ENCODE results near the gene MMP7.

MMP7 gene

GRCh38 chr11:102534261-102534872 is 3.8 kb upstream of the MMP7 start:
- Histone ChIP-seq H2BK120ac (ENCODE audit: low read depth, low read length) (no peak overlapping the region), H3K4me3 (ENCODE audit: low read length in 2 of 2) (no peak overlapping the region), H3K36me3 (replicated peaks in 1 of 2; ENCODE audit: control insufficient read depth in 2 of 2, insufficient read depth in 2 of 2, low read length in 2 of 2) (no peaks in the 10 kb centered on the region), H2BK15ac (ENCODE audit: low read length) (no peak overlapping the region), H4K8ac (ENCODE audit: low read depth, low read length) (no peak overlapping the region), H3K4me1 (ENCODE audit: control insufficient read depth in 2 of 2, insufficient read depth in 1 of 2, low read depth in 1 of 2, low read length in 2 of 2) (no peaks in the 10 kb centered on the region), H2BK12ac (ENCODE audit: low read length) (no peak overlapping the region), H3K14ac (ENCODE audit: low read length) (no peak overlapping the region), H3K23ac (ENCODE audit: low read depth, low read length, poor library complexity) (no peak overlapping the region), H3K27me3 (ENCODE audit: control insufficient read depth in 3 of 3, insufficient read depth in 3 of 3, low read depth in 1 of 3, low read length in 3 of 3) (peaks cover 0 to 2% (median 0%) of the 10 kb centered on the region in 3 experiments), H3K79me1 (ENCODE audit: low read depth, low read length) (no peaks in the 10 kb centered on the region), H3K27ac (replicated peaks; ENCODE audit: low read length) (no peak overlapping the region), H3K9ac (ENCODE audit: low read depth, low read length, poor library complexity) (no peak overlapping the region), H2BK5ac (ENCODE audit: low read length) (no peak overlapping the region), H4K91ac (ENCODE audit: low read depth, low read length, poor library complexity) (no peak overlapping the region), H2AFZ (ENCODE audit: low read length) (no peak overlapping the region), H3K4ac (ENCODE audit: low read length) (no peak overlapping the region), H3K4me2 (ENCODE audit: insufficient read depth, low read length, poor library complexity, severe bottlenecking) (no peak overlapping the region), H3K9me3 (replicated peaks in 1 of 2; ENCODE audit: control insufficient read depth in 2 of 2, insufficient read depth in 1 of 2, low read depth in 1 of 2, low read length in 2 of 2) (no peaks in the 10 kb centered on the region), H2AK5ac (ENCODE audit: low read depth, low read length) (no peak overlapping the region), H3K18ac (ENCODE audit: low read length) (no peak overlapping the region)
- no CpG with 5 or more reads among the region's 6 CpGs for WGBS, 2 donors (ENCODE audit: extremely low coverage in 2 of 2, insufficient read length in 2 of 2, insufficient replicate concordance in 1 of 2)
- no peak for DNase-seq (ENCODE audit: low spot score)

- H3K79me1 ChIP-seq (ENCODE audit: low read depth, low read length): no peaks in the 10 kb centered on the region
- H3K9me3 ChIP-seq (replicated peaks in 1 of 2; ENCODE audit: control insufficient read depth in 2 of 2, insufficient read depth in 1 of 2, low read depth in 1 of 2, low read length in 2 of 2): no peaks in the 10 kb centered on the region
- H3K14ac ChIP-seq (ENCODE audit: low read length): no peak overlapping the region
- no peak overlapping the region for H3K4me3 ChIP-seq (ENCODE audit: low read length in 2 of 2)
- no peak overlapping the region for H3K4ac ChIP-seq (ENCODE audit: low read length)
- no peak for DNase-seq (ENCODE audit: low spot score)
- no peak overlapping the region for H2BK12ac ChIP-seq (ENCODE audit: low read length)
- H3K4me2 ChIP-seq (ENCODE audit: insufficient read depth, low read length, poor library complexity, severe bottlenecking): no peak overlapping the region
- peaks cover 0 to 4% (median 0%) of the 10 kb centered on the region in 3 experiments for H3K27me3 ChIP-seq (ENCODE audit: control insufficient read depth in 3 of 3, insufficient read depth in 3 of 3, low read depth in 1 of 3, low read length in 3 of 3)
- no peak overlapping the region for H3K27ac ChIP-seq (replicated peaks; ENCODE audit: low read length)
- H3K36me3 ChIP-seq (replicated peaks in 1 of 2; ENCODE audit: control insufficient read depth in 2 of 2, insufficient read depth in 2 of 2, low read length in 2 of 2): no peaks in the 10 kb centered on the region
- no peak overlapping the region for H2BK15ac ChIP-seq (ENCODE audit: low read length)
- no peak overlapping the region for H4K91ac ChIP-seq (ENCODE audit: low read depth, low read length, poor library complexity)
- H2AFZ ChIP-seq (ENCODE audit: low read length): no peak overlapping the region
- H2AK5ac ChIP-seq (ENCODE audit: low read depth, low read length): no peak overlapping the region
- H3K9ac ChIP-seq (ENCODE audit: low read depth, low read length, poor library complexity): no peak overlapping the region
- no peak overlapping the region for H2BK5ac ChIP-seq (ENCODE audit: low read length)
- H3K23ac ChIP-seq (ENCODE audit: low read depth, low read length, poor library complexity): no peak overlapping the region
- H4K8ac ChIP-seq (ENCODE audit: low read depth, low read length): no peak overlapping the region
- H3K4me1 ChIP-seq (ENCODE audit: control insufficient read depth in 2 of 2, insufficient read depth in 1 of 2, low read depth in 1 of 2, low read length in 2 of 2): no peaks in the 10 kb centered on the region
- no peak overlapping the region for H3K18ac ChIP-seq (ENCODE audit: low read length)
- H2BK120ac ChIP-seq (ENCODE audit: low read depth, low read length): no peak overlapping the region
These were observed 1.9 kb downstream of the MMP7 start for GRCh38 chr11:102528618-102529017.

GRCh38 chr11:102527684-102528083 is 2.9 kb downstream of the MMP7 start:
- H3K9me3 ChIP-seq (replicated peaks in 1 of 2; ENCODE audit: control insufficient read depth in 2 of 2, insufficient read depth in 1 of 2, low read depth in 1 of 2, low read length in 2 of 2): no peaks in the 10 kb centered on the region
- H2BK5ac ChIP-seq (ENCODE audit: low read length): no peak overlapping the region
- WGBS, 2 donors (ENCODE audit: extremely low coverage in 2 of 2, insufficient read length in 2 of 2, insufficient replicate concordance in 1 of 2): no CpG with 5 or more reads among the region's 2 CpGs
- no peak overlapping the region for H3K4ac ChIP-seq (ENCODE audit: low read length)
- no peak overlapping the region for H2AK5ac ChIP-seq (ENCODE audit: low read depth, low read length)
- H3K36me3 ChIP-seq (replicated peaks in 1 of 2; ENCODE audit: control insufficient read depth in 2 of 2, insufficient read depth in 2 of 2, low read length in 2 of 2): no peaks in the 10 kb centered on the region
- H3K23ac ChIP-seq (ENCODE audit: low read depth, low read length, poor library complexity): no peak overlapping the region
- H3K4me1 ChIP-seq (ENCODE audit: control insufficient read depth in 2 of 2, insufficient read depth in 1 of 2, low read depth in 1 of 2, low read length in 2 of 2): no peaks in the 10 kb centered on the region
- H3K18ac ChIP-seq (ENCODE audit: low read length): no peak overlapping the region
- peaks cover 0 to 4% (median 0%) of the 10 kb centered on the region in 3 experiments for H3K27me3 ChIP-seq (ENCODE audit: control insufficient read depth in 3 of 3, insufficient read depth in 3 of 3, low read depth in 1 of 3, low read length in 3 of 3)
- no peak overlapping the region for H2BK120ac ChIP-seq (ENCODE audit: low read depth, low read length)
- H3K4me3 ChIP-seq (ENCODE audit: low read length in 2 of 2): no peak overlapping the region
- H3K79me1 ChIP-seq (ENCODE audit: low read depth, low read length): no peaks in the 10 kb centered on the region
- H3K4me2 ChIP-seq (ENCODE audit: insufficient read depth, low read length, poor library complexity, severe bottlenecking): no peak overlapping the region
- no peak overlapping the region for H2BK12ac ChIP-seq (ENCODE audit: low read length)
- no peak overlapping the region for H3K9ac ChIP-seq (ENCODE audit: low read depth, low read length, poor library complexity)
- H4K91ac ChIP-seq (ENCODE audit: low read depth, low read length, poor library complexity): no peak overlapping the region
- no peak for DNase-seq (ENCODE audit: low spot score)
- H2BK15ac ChIP-seq (ENCODE audit: low read length): no peak overlapping the region
- no peak overlapping the region for H3K27ac ChIP-seq (replicated peaks; ENCODE audit: low read length)
- no peak overlapping the region for H3K14ac ChIP-seq (ENCODE audit: low read length)
- no peak overlapping the region for H4K8ac ChIP-seq (ENCODE audit: low read depth, low read length)
- no peak overlapping the region for H2AFZ ChIP-seq (ENCODE audit: low read length)

GRCh38 chr11:102527041-102527440 is 3.5 kb downstream of the MMP7 start:
- Histone ChIP-seq H3K27me3 (ENCODE audit: control insufficient read depth in 3 of 3, insufficient read depth in 3 of 3, low read depth in 1 of 3, low read length in 3 of 3) (peaks cover 0 to 4% (median 0%) of the 10 kb centered on the region in 3 experiments), H4K8ac (ENCODE audit: low read depth, low read length) (no peak overlapping the region), H3K9ac (ENCODE audit: low read depth, low read length, poor library complexity) (no peak overlapping the region), H3K36me3 (replicated peaks in 1 of 2; ENCODE audit: control insufficient read depth in 2 of 2, insufficient read depth in 2 of 2, low read length in 2 of 2) (no peaks in the 10 kb centered on the region), H3K4ac (ENCODE audit: low read length) (no peak overlapping the region), H3K4me2 (ENCODE audit: insufficient read depth, low read length, poor library complexity, severe bottlenecking) (no peak overlapping the region), H2AFZ (ENCODE audit: low read length) (no peak overlapping the region), H3K4me3 (ENCODE audit: low read length in 2 of 2) (no peak overlapping the region), H3K9me3 (replicated peaks in 1 of 2; ENCODE audit: control insufficient read depth in 2 of 2, insufficient read depth in 1 of 2, low read depth in 1 of 2, low read length in 2 of 2) (no peaks in the 10 kb centered on the region), H3K14ac (ENCODE audit: low read length) (no peak overlapping the region), H2BK15ac (ENCODE audit: low read length) (no peak overlapping the region), H3K18ac (ENCODE audit: low read length) (no peak overlapping the region), H3K27ac (replicated peaks; ENCODE audit: low read length) (no peak overlapping the region), H2BK12ac (ENCODE audit: low read length) (no peak overlapping the region), H2BK5ac (ENCODE audit: low read length) (no peak overlapping the region), H3K79me1 (ENCODE audit: low read depth, low read length) (no peaks in the 10 kb centered on the region), H2BK120ac (ENCODE audit: low read depth, low read length) (no peak overlapping the region), H3K4me1 (ENCODE audit: control insufficient read depth in 2 of 2, insufficient read depth in 1 of 2, low read depth in 1 of 2, low read length in 2 of 2) (no peaks in the 10 kb centered on the region), H2AK5ac (ENCODE audit: low read depth, low read length) (no peak overlapping the region), H4K91ac (ENCODE audit: low read depth, low read length, poor library complexity) (no peak overlapping the region), H3K23ac (ENCODE audit: low read depth, low read length, poor library complexity) (no peak overlapping the region)
- no peak for DNase-seq (ENCODE audit: low spot score)
- WGBS, 2 donors (ENCODE audit: extremely low coverage in 2 of 2, insufficient read length in 2 of 2, insufficient replicate concordance in 1 of 2): no CpG with 5 or more reads among the region's 1 CpG

All from neuronal stem cell (in vitro differentiated cells).